Measurements from ENCODE around the gene NAA20.

Gene NAA20

GRCh38 chr20:19991308-19991707, 25.9 kb upstream of the NAA20 start:
- Histone ChIP-seq H3K9me2 (replicated peaks; ENCODE audit: insufficient read depth, low read length) (no peaks in the 10 kb centered on the region), H3F3A (ENCODE audit: insufficient read depth) (no peaks in the 10 kb centered on the region), H2AFZ (ENCODE audit: low read depth, low read length, severe bottlenecking) (no peak overlapping the region), H3K9ac (ENCODE audit: low read length) (no peak overlapping the region), H3K9me3 (ENCODE audit: insufficient read depth, low read length) (no peaks in the 10 kb centered on the region), H4K20me1 (ENCODE audit: low read depth, low read length) (no peaks in the 10 kb centered on the region), H3K79me2 (ENCODE audit: insufficient read depth, low read length) (no peaks in the 10 kb centered on the region), H3K4me2 (ENCODE audit: low read depth, low read length, poor library complexity, severe bottlenecking) (no peak overlapping the region), H3K36me3 (ENCODE audit: low read length) (no peaks in the 10 kb centered on the region), H3K27ac (ENCODE audit: low read depth, low read length) (no peak overlapping the region), H3K4me3 (ENCODE audit: insufficient read depth, low read length, poor library complexity, severe bottlenecking) (no peak overlapping the region), H3K27me3 (ENCODE audit: low read length) (no peaks in the 10 kb centered on the region)
- no peak for TF ChIP-seq EZH2phosphoT487 (conservative IDR thresholded peaks at IDR 0.05; ENCODE audit: low read length)
- TF ChIP-seq CTCF (IDR thresholded peaks at IDR 0.05; ENCODE audit: insufficient read depth, low read length, poor library complexity, severe bottlenecking): no peak

GRCh38 chr20:19991854-19992253, 25.3 kb upstream of the NAA20 start:
- Histone ChIP-seq H3K27ac (ENCODE audit: low read depth, low read length) (no peak overlapping the region), H3K4me2 (ENCODE audit: low read depth, low read length, poor library complexity, severe bottlenecking) (no peak overlapping the region), H3K9me3 (ENCODE audit: insufficient read depth, low read length) (no peaks in the 10 kb centered on the region), H3K9ac (ENCODE audit: low read length) (no peak overlapping the region), H3K9me2 (replicated peaks; ENCODE audit: insufficient read depth, low read length) (no peaks in the 10 kb centered on the region), H3K4me3 (ENCODE audit: insufficient read depth, low read length, poor library complexity, severe bottlenecking) (no peak overlapping the region), H3F3A (ENCODE audit: insufficient read depth) (no peaks in the 10 kb centered on the region), H3K79me2 (ENCODE audit: insufficient read depth, low read length) (no peaks in the 10 kb centered on the region), H3K36me3 (ENCODE audit: low read length) (no peaks in the 10 kb centered on the region), H4K20me1 (ENCODE audit: low read depth, low read length) (no peaks in the 10 kb centered on the region), H3K27me3 (ENCODE audit: low read length) (no peaks in the 10 kb centered on the region), H2AFZ (ENCODE audit: low read depth, low read length, severe bottlenecking) (no peak overlapping the region)
- TF ChIP-seq EZH2phosphoT487 (conservative IDR thresholded peaks at IDR 0.05; ENCODE audit: low read length): no peak
- no peak for TF ChIP-seq CTCF (IDR thresholded peaks at IDR 0.05; ENCODE audit: insufficient read depth, low read length, poor library complexity, severe bottlenecking)

GRCh38 chr20:19992996-19993908, 23.9 kb upstream of the NAA20 start:
- Histone ChIP-seq H3K9me3 (ENCODE audit: insufficient read depth, low read length) (no peaks in the 10 kb centered on the region), H3K79me2 (ENCODE audit: insufficient read depth, low read length) (no peaks in the 10 kb centered on the region), H2AFZ (ENCODE audit: low read depth, low read length, severe bottlenecking) (no peak overlapping the region), H3K9me2 (replicated peaks; ENCODE audit: insufficient read depth, low read length) (no peaks in the 10 kb centered on the region), H3K36me3 (ENCODE audit: low read length) (no peaks in the 10 kb centered on the region), H3K9ac (ENCODE audit: low read length) (no peak overlapping the region), H3K4me3 (ENCODE audit: insufficient read depth, low read length, poor library complexity, severe bottlenecking) (no peak overlapping the region), H3K27me3 (ENCODE audit: low read length) (no peaks in the 10 kb centered on the region), H3K4me2 (ENCODE audit: low read depth, low read length, poor library complexity, severe bottlenecking) (no peak overlapping the region), H3K27ac (ENCODE audit: low read depth, low read length) (no peak overlapping the region), H4K20me1 (ENCODE audit: low read depth, low read length) (no peaks in the 10 kb centered on the region), H3F3A (ENCODE audit: insufficient read depth) (no peaks in the 10 kb centered on the region)
- TF ChIP-seq EZH2phosphoT487 (conservative IDR thresholded peaks at IDR 0.05; ENCODE audit: low read length) (no peak), CTCF (IDR thresholded peaks at IDR 0.05; ENCODE audit: insufficient read depth, low read length, poor library complexity, severe bottlenecking) (no peak)

Measured in SU-DHL-6 (cell line).